HG03442 (cell line): ENCODE results near the gene KDM1B.

ENCODE experiments used
- ATAC-seq: cut with Tn5 transposase; IDR thresholded peaks from one replicate; pipeline ENCODE4 v1.9.1; 2021; ENCODE audit warnings: mild to moderate bottlenecking, moderate library complexity; ENCODE audit not compliant: unreplicated experiment

KDM1B gene

GRCh38 chr6:18155150-18155863 lies at the start of gene KDM1B:
TSS of gene KDM1B (plus strand) at chr6:18155422. CDS start at chr6:18159896, 4,474 bp downstream.
- peak; percentile 88 for ATAC-seq

GRCh38 chr6:18107061-18107460 lies 48.2 kb upstream of the KDM1B start:
- no peak for ATAC-seq

GRCh38 chr6:18110162-18110561 lies 45.1 kb upstream of the KDM1B start:
- no peak for ATAC-seq

GRCh38 chr6:18115356-18115755 lies 39.9 kb upstream of the KDM1B start:
- ATAC-seq: no peak

- no peak for ATAC-seq
These were observed 38.1 kb upstream of the KDM1B start for GRCh38 chr6:18117136-18117535.

GRCh38 chr6:18118330-18118729 lies 36.9 kb upstream of the KDM1B start:
- no peak for ATAC-seq

GRCh38 chr6:18119236-18119635 lies 36.0 kb upstream of the KDM1B start:
- ATAC-seq: no peak

- ATAC-seq: no peak
These were observed 33.6 kb upstream of the KDM1B start for GRCh38 chr6:18121580-18122127.

GRCh38 chr6:18122128-18123093 lies 32.8 kb upstream of the KDM1B start, which contains the start of gene NHLRC1:
TSS of gene NHLRC1 (minus strand) at chr6:18122677. CDS start at chr6:18122606, 71 bp downstream.
- ATAC-seq: peak; percentile 99

GRCh38 chr6:18126121-18126520 lies 29.1 kb upstream of the KDM1B start:
- no peak for ATAC-seq

- no peak for ATAC-seq
These were observed 22.9 kb upstream of the KDM1B start for GRCh38 chr6:18132346-18132745.

- no peak for ATAC-seq
These were observed 20.1 kb upstream of the KDM1B start for GRCh38 chr6:18135171-18135570.

GRCh38 chr6:18136260-18136659 lies 19.0 kb upstream of the KDM1B start:
- no peak for ATAC-seq

- no peak for ATAC-seq
These were observed 16.3 kb upstream of the KDM1B start for GRCh38 chr6:18138906-18139305.

- no peak for ATAC-seq
These were observed 15.1 kb upstream of the KDM1B start for GRCh38 chr6:18139935-18140621.

GRCh38 chr6:18141805-18142590 lies 13.2 kb upstream of the KDM1B start:
- no peak for ATAC-seq

GRCh38 chr6:18142591-18142861 lies 12.7 kb upstream of the KDM1B start:
- no peak for ATAC-seq

- ATAC-seq: no peak
These were observed 8.1 kb upstream of the KDM1B start for GRCh38 chr6:18147160-18147559.

GRCh38 chr6:18147616-18148015 lies 7.6 kb upstream of the KDM1B start:
- no peak for ATAC-seq

- no peak for ATAC-seq
These were observed 6.8 kb upstream of the KDM1B start for GRCh38 chr6:18148304-18149025.
